Aorta (tissue), 5 donors: ENCODE data around the gene NT5DC2. TPM values are rescaled to one million over a fixed set of nuclear protein-coding genes. Genes with fewer than 3 reads are reported as not detected.
A peak's percentile ranks its signal among the peaks of the same experiment; 100 is the strongest.
"Not testable (repeated sequence)": the region's sequence is repeated elsewhere in the genome, so short reads cannot be mapped to it uniquely, and the experiment has no call there.

ENCODE experiments used
- ATAC-seq: fragments of 200-7000 bp; cut with Tn5 transposase; one replicate; pipeline ENCODE4 v1.9.1; 2022; ENCODE audit warnings: moderate library complexity; ENCODE audit not compliant: low FRiP score
- DNase-seq, 2 donors: peaks; one replicate each; pipeline ENCODE4 v3.0.0-alpha.2; 2020
- H3K27ac ChIP-seq, 2 donors: one replicate each; pipeline ENCODE4 v1.5.1; 2013; ENCODE audit warnings: low read length in 2 of 2, mild to moderate bottlenecking in 2 of 2, moderate library complexity in 2 of 2, control low read depth in 1 of 2, inconsistent platforms in 1 of 2, low read depth in 1 of 2
- H3K27me3 ChIP-seq, 2 donors: one replicate each; pipeline ENCODE4 v1.6.1; 2013; ENCODE audit warnings: control low read depth in 1 of 2, low read length in 1 of 2, mild to moderate bottlenecking in 1 of 2, moderate library complexity in 1 of 2; ENCODE audit not compliant: insufficient read depth in 2 of 2, control insufficient read depth in 1 of 2
- H3K36me3 ChIP-seq, 2 donors: one replicate each; pipeline ENCODE4 v1.6.1; 2013; ENCODE audit warnings: control low read depth in 1 of 2, low read length in 1 of 2, mild to moderate bottlenecking in 1 of 2; ENCODE audit not compliant: insufficient read depth in 2 of 2, control insufficient read depth in 1 of 2
- H3K4me1 ChIP-seq, 2 donors: one replicate each; pipeline ENCODE4 v1.6.1; 2013; ENCODE audit warnings: low read length in 2 of 2, control low read depth in 1 of 2, mild to moderate bottlenecking in 1 of 2, moderate library complexity in 1 of 2; ENCODE audit not compliant: insufficient read depth in 2 of 2, control insufficient read depth in 1 of 2
- H3K4me3 ChIP-seq, 2 donors: one replicate each; pipeline ENCODE4 v1.5.1; 2013; ENCODE audit warnings: low read length in 2 of 2, control low read depth in 1 of 2, mild to moderate bottlenecking in 1 of 2
- H3K9me3 ChIP-seq: one replicate; pipeline ENCODE4 v1.6.1; 2013; ENCODE audit warnings: mild to moderate bottlenecking, low read length; ENCODE audit not compliant: control insufficient read depth
- WGBS, 2 donors: extraction: QIAGEN DNeasy Blood & Tissue Kit; methylation state at CpG; one replicate each; pipeline ENCODE4 v1.1.7; 2013; 5-methylcytosine and 5-hydroxymethylcytosine counted together
- intact Hi-C, 2 donors: fragments of 100-400 bp; cut with DNase I; formaldehyde crosslinking; loops; one replicate each; pipeline versions ENCODE4 v1.14.2 to v1.15.0; 2022
- polyA plus RNA-seq, 2 donors: library from polyadenylated mRNA; stranded (reverse); fragments of 200-250 nt; gene quantifications; one replicate each; pipeline ENCODE4 v1.2.3, GENCODE V29; 2013
- total RNA-seq, 2 donors: library from RNA; stranded (reverse); fragmentation: NEBNext Ultra II Directional; extraction: Animal tissue kit (Norgen Biotek cat#: 25700); gene quantifications; one replicate each; pipeline ENCODE4 v1.2.1, GENCODE V29; 2021
- donor health status: healthy with polysubstance abuse.
- donor health status: Bipolar disorder and iron deficiency.
- donor health status: DM: no; HTN: no; CAD: no.
- donor health status: DM: no; HTN: no; CAD: no.
- donor health status: DM: yes; HTN: yes; CAD: no.

Gene NT5DC2
- total and polyA plus RNA-seq, 4 donors = 29.6 to 148 (median 39.6) TPM

DNA sequence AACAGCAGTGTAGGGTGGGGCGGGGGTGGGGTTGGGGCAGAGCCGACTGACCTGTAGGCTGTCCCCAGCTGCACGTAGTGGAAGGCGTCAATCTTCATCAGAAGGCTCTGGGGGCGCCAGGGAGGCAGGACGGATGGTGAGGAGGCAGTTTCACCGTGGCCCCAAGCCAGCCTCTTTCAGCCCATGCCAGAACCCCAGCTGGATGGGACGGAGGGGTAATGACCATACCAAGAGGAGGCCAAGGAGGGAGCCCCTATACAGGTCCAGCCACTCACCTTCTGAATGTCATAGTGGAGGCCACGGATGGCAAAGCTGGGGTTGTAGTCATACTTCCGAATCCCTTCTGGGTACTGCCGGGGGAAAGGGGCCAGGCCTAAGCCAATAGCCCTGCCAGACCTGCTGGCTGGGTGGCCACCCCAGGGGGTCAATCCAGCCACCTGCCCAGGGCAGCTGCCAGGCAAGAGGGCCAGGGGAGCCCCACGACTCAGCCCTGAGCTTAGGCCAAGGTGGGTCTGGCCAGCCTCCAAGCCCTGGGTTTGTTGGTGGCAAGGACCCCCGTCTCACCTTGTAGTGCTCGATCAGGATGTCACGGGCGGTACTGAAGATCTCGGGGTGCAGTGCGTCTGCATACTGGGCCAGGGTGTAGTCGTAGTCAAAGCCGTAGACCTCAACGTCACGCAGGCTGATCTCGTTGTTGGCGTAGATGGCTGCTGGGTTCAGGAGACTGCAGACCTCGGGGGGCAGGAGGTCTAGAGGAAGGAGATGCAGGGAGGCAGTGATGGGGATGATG lies 4.9 kb downstream of the NT5DC2 start:
- Histone ChIP-seq H3K4me3 (no peak overlapping the region), H3K27ac (no peak overlapping the region), H3K9me3 (no peaks in the 10 kb centered on the region), H3K27me3 (no peaks in the 10 kb centered on the region), H3K36me3 (no peaks in the 10 kb centered on the region), H3K4me1 (no peaks in the 10 kb centered on the region)
- WGBS, 2 donors = 81 to 84% methylated on average over 25 of the region's 25 CpGs
- DNase-seq = peak; percentile 48 to 76
- intact Hi-C loops = loop anchor here (5.0 kb wide), 2 partner anchors 41 to 56 kb away; no protein-coding TSS in a partner anchor
- no peak for ATAC-seq

DNA sequence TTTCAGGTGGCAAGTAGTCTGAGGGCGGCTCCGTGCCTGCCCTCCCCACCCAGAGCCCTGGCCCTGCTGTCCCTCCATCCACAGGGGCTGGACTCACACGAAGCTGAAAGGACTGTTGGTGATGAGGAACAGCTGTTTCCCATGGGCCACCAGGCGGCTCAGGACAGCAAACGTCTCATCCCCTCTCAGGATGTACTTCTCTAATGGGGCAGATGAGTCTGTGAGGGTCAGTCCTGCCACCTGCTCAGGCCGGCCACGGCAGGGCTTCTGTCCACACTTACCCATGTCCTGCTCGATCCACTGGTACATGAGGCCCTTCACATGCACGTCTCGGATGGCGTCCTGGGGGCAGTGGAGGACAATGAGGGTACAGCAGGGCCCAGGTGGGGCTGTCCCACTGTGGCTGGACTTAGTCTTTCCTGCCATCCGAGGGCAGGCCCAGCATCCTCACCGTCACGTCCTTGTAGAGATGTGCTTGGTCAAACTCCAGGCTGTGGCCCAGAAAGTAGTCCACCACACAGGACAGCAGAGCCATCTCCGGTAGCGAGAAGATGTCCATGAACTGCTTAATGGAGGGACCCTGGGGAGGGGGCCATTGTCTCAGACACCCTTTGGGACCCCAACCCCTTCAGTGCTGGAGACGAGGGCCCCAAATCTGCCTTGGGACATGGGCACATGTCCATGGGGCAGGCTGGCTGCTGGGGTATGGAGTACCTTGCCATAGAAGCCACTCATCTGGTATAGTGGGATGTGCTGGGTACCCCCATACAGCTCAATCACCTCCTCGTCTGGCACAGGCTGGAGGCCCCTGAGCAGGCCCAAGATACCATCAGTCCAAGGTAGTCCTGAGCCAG lies 5.7 kb downstream of the NT5DC2 start:
- Histone ChIP-seq H3K27ac (no peak overlapping the region), H3K27me3 (no peaks in the 10 kb centered on the region), H3K9me3 (no peaks in the 10 kb centered on the region), H3K36me3 (no peaks in the 10 kb centered on the region), H3K4me3 (no peak overlapping the region), H3K4me1 (no peaks in the 10 kb centered on the region)
- intact Hi-C loops = loop anchor here (5.0 kb wide), 2 partner anchors 41 to 56 kb away; no protein-coding TSS in a partner anchor
- ATAC-seq = no peak
- 80 to 83% methylated on average over 18 of the region's 18 CpGs for WGBS, 2 donors
- peak; percentile 45 to 69 for DNase-seq

DNA sequence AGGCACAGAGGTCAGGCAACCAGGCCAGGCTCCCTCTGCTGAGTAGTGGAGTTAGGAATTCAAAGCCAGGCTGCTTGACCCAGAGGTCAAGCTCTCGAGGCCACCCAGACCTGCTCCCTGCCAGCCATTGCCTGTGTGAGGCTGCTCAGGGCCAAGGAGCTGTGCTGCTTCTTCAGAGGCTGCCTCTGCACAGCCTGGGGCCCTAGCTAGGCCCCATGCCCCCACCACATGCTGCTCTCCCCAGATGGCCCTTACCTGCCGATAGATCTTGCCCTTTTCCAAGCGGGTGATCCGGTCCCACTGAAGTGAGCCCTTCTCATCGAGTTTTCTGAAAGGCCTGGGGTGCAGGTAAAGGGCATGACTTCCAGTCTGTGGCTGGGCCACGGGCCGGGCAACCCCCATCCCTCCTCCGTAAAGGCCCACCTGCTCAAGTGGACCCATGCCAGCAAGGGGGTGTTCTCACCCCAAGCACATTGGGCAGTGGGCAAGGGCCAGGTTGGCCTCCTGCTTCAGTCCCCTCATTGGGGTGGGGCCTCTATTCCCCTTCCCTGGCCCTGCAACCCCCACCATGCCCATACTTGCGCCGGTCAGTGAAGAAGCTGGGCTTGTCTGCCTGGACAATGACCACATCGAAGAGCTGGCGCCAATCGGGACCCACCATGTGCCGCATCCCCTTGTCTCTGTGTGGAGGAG lies 6.5 kb downstream of the NT5DC2 start:
- WGBS, 2 donors = 94% methylated on average over 14 of the region's 14 CpGs
- no peaks in the 10 kb centered on the region for H3K4me1 ChIP-seq

GRCh38 chr3:52526671-52527038 lies 7.0 kb downstream of the NT5DC2 start:
- WGBS, 2 donors = 92 to 94% methylated on average over 5 of the region's 5 CpGs
- H3K4me3 ChIP-seq, H3K4me1 ChIP-seq, H3K36me3 ChIP-seq, H3K27ac ChIP-seq, DNase-seq, H3K27me3 ChIP-seq, ATAC-seq, H3K9me3 ChIP-seq: not testable (repeated sequence)
- intact Hi-C loops = loop anchor here (5.0 kb wide), 2 partner anchors 39 to 54 kb away; no protein-coding TSS in a partner anchor

More for the DNA sequence above, 6.5 kb downstream of the NT5DC2 start:
- Histone ChIP-seq H3K36me3 (no peaks in the 10 kb centered on the region), H3K4me3 (no peak overlapping the region), H3K27ac (no peak overlapping the region), H3K27me3 (no peaks in the 10 kb centered on the region), H3K9me3 (no peaks in the 10 kb centered on the region)
- ATAC-seq (no peak), DNase-seq (peak; percentile 46 to 70)
- intact Hi-C loops = loop anchor here (5.0 kb wide), 2 partner anchors 40 to 55 kb away; no protein-coding TSS in a partner anchor

DNA sequence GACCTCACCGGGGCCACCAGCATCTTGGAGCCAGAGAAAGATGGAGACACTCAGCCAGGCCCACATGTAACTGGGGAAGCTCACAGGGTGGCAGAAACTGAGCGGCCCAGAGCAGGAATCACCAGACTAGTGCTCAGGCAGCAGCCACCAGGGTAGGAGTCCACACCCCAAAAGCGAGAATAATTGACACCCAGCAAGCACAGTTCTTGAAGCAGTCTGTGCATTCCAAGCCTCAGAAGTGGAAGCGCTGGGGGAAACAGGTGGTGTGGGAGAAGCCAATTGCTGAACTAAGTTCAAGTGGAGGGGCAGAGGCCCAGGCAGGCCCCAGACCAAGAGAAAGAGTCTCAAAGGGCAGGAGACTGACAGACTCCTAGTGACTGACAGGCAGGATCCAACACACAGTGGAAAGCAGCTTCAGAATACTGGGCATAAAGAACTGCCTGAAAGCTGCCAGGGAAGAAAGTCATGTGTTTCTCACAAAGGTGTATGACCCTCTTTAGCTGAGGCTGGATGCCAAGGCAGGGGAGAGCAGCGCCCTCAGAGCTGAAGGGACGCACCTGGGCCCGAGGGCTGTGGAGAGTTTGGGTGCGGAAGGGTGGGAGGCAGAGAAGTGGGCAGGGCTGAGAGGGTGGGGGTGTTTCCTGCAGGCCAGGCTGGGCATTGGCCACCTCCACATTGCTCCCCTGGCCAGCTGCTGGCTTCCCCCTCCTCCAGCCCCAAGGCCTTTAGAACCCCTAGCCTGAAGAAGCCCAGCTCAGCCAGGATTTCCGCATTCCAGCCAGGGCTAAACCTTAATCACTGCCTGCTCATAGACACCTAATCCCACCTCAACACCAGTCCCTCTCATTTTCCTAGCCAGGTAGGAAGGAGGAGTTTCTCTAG lies 7.7 kb downstream of the NT5DC2 start:
- Histone ChIP-seq H3K27ac (peak overlapping the region in 1 of 2 donors; percentile 49), H3K9me3 (no peaks in the 10 kb centered on the region), H3K27me3 (no peaks in the 10 kb centered on the region), H3K4me3 (no peak overlapping the region), H3K4me1 (no peaks in the 10 kb centered on the region), H3K36me3 (no peaks in the 10 kb centered on the region)
- DNase-seq (peak; percentile 42 to 51), ATAC-seq (no peak)
- intact Hi-C loops = loop anchor here (5.0 kb wide), 2 partner anchors 39 to 54 kb away; no protein-coding TSS in a partner anchor
- 75 to 81% methylated on average over 9 of the region's 9 CpGs for WGBS, 2 donors

DNA sequence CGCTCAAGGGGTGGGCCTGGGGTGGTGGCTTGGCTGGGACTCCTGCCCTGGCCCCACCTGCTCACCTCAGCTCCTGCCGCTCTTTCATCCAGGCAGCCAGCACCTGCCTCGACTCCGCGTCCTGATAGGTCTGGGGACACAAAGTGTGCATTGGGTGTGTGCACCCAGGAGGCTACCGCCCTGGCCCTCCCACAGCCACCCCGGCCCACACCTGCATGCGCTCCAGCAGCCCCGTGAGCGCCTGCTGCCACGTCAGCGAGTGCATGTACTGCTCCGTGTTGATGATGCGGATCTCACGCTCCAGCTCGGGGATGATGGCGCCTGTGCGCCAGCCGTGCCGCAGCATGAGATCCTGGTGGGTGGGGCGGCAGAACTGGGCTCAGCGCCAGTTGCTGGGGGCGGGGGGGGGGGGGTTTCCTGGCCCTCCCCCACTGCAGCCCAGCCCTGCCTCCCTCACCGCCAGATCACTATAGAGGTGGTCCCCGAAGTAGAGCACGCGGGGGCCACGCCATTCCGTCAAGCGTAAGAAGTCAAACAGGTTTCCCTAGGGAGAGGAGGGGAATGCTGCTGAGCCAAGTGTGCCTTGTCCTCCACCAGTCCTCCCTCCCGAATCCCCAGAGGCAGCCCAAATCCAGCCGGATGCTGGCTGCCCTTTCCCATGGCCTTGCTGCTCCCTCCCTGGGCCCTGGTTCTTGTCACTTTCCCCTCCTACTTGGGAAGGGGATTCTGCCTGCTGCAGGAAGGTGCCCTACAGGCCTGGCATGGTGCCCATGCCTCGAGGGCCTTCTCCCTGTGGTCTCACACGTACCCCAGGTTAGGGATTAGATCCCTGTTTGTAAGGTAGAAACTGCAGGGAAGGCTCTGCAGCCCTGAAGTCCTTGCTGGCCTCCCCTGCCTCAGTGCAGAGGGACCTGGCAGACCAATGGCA lies 8.6 kb downstream of the NT5DC2 start:
- no peaks in the 10 kb centered on the region for H3K27me3 ChIP-seq
- ATAC-seq (peak; percentile 56), DNase-seq (peak; percentile 75 to 82)
- 29 to 31% methylated on average over 34 of the region's 34 CpGs for WGBS, 2 donors
- H3K4me3 ChIP-seq = no peak overlapping the region
- intact Hi-C loops = loop anchor here (5.0 kb wide), 2 partner anchors 38 to 53 kb away; no protein-coding TSS in a partner anchor
- no peaks in the 10 kb centered on the region for H3K9me3 ChIP-seq
- no peaks in the 10 kb centered on the region for H3K4me1 ChIP-seq
- peak overlapping the region in 1 of 2 donors; percentile 49 for H3K27ac ChIP-seq
- no peaks in the 10 kb centered on the region for H3K36me3 ChIP-seq

GRCh38 chr3:52524258-52524751 lies 9.4 kb downstream of the NT5DC2 start:
- Histone ChIP-seq H3K27me3 (no peaks in the 10 kb centered on the region), H3K9me3 (no peaks in the 10 kb centered on the region), H3K36me3 (no peaks in the 10 kb centered on the region), H3K4me3 (no peak overlapping the region), H3K27ac (no peak overlapping the region), H3K4me1 (no peaks in the 10 kb centered on the region)
- 95 to 96% methylated on average over 18 of the region's 18 CpGs for WGBS, 2 donors
- ATAC-seq (no peak), DNase-seq (peak; percentile 44 to 47)
- intact Hi-C loops = no loop called here
